NK-92 (cell line): ENCODE measurements around the gene PRKAG3.

Experiments used
- DNase-seq: peaks from one replicate; lab custom pipeline; 2025; ENCODE audit not compliant: unreplicated experiment; lab: John Stamatoyannopoulos, UW

The PRKAG3 gene

DNA sequence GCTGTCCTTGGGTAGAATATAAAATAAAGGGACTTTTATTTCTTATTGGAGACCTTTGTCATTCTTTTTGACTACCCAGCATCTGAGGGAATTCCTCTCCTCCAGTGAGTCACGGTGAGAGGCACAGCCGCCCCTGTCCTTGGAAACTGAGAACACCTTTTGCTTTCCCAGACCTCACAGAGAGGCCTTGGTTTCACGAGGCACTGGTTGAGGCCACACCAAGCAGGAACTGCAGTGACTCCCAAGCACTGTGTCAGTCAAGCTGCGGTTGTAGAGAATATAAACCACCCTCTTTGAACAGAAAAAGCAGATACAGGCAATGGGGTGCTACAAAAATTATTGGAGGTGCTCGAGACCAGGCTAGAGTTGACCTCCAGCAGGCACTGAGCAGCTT, 16.4 kb downstream of the PRKAG3 start:
- no peak for DNase-seq

- DNase-seq: no peak
Observed at GRCh38 chr2:218814540-218815243, 16.9 kb downstream of the PRKAG3 start.

GRCh38 chr2:218813771-218814460, 17.7 kb downstream of the PRKAG3 start:
- no peak for DNase-seq

- DNase-seq: no peak
Observed at GRCh38 chr2:218812861-218813260, 18.7 kb downstream of the PRKAG3 start.

- DNase-seq: no peak
Observed at GRCh38 chr2:218812096-218812815, 19.3 kb downstream of the PRKAG3 start.

GRCh38 chr2:218811382-218811781, 20.2 kb downstream of the PRKAG3 start:
- DNase-seq: no peak

GRCh38 chr2:218810256-218810655, 21.3 kb downstream of the PRKAG3 start:
- no peak for DNase-seq

GRCh38 chr2:218809515-218809914, 22.1 kb downstream of the PRKAG3 start:
- DNase-seq: no peak

DNA sequence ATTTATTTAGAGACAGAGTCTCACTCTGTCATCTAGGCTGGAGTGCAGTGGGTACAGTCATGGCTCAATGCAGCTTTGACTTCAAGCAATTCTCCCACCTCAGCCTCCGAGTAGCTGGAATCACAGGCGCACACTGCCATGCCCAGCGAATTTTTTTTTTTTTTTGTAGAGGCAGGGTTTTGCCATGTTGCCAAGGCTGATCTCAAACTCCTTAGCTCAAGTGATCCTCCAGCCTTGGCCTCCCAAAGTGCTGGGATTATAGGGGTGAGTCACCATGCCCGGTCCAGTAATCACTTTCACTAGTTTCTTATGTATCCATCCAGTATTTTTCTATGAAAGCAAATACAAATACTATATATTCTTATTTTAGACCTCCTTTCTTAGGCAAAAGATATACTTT, 24.0 kb downstream of the PRKAG3 start:
- no peak for DNase-seq

- DNase-seq: no peak
Observed at GRCh38 chr2:218806346-218806978, 25.1 kb downstream of the PRKAG3 start.

DNA sequence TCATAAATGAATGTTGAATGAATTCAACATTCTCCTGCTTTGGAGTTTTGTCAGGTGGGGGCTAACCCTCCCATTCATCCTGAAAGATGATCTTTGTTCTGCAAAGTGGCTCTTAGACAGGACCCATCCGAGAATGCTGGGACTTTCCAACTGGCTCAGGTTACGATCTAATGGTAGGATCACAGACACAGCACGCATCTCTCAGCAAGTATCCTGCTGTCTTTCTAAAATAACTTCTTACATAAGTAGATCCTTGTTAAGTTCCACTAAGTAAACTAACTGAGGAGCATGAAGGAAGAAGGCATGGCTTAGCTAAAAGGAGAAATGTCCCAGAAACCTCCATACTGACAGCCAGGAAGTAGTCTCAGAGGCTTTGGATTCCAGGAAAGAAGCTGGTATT, 26.0 kb downstream of the PRKAG3 start:
- no peak for DNase-seq

GRCh38 chr2:218804817-218805216, 26.8 kb downstream of the PRKAG3 start:
- DNase-seq: no peak

- no peak for DNase-seq
Observed at GRCh38 chr2:218802386-218802994, 29.1 kb downstream of the PRKAG3 start.

GRCh38 chr2:218799990-218800389, 31.6 kb downstream of the PRKAG3 start:
- DNase-seq: no peak

- DNase-seq: no peak
Observed at GRCh38 chr2:218798767-218799504, 32.7 kb downstream of the PRKAG3 start.

DNA sequence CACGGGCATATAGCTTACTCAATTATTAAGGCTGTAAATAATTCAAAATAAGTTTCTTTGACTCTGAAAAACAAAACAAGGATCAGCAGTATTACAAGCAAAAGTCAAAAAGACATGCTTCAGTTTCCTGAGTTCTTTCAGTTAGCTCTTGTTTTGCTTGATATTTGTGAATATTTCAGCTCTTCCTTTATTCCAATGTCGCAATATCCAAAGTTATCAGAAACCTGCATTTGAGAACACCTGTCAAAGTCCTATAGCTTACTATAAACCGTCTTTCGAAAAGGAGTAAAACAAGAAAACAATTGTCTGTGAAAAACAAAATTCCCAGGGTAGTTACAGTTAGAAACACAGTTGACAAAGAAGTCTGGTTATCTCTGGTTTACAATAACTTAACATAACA, 34.9 kb downstream of the PRKAG3 start:
- DNase-seq: no peak

DNA sequence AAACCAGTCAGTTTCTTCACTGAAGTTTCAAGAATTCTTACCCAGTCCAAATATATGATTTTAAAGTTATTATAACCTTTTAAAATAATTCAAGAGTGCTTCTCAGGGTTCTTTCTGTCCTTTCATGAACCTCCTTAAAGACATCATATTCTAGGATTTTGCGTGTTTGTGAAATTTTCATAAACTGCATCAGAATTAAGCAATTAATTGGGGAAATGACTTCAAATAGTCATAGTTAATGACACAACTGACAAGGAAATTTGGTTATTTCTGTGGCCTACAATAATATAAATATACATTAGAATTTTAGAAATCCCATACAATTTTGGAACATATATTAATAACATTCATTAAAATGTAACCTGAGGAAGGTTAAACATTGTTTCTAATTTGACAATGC, 39.2 kb downstream of the PRKAG3 start:
- DNase-seq: no peak

GRCh38 chr2:218788529-218789255, 42.9 kb downstream of the PRKAG3 start:
- no peak for DNase-seq

DNA sequence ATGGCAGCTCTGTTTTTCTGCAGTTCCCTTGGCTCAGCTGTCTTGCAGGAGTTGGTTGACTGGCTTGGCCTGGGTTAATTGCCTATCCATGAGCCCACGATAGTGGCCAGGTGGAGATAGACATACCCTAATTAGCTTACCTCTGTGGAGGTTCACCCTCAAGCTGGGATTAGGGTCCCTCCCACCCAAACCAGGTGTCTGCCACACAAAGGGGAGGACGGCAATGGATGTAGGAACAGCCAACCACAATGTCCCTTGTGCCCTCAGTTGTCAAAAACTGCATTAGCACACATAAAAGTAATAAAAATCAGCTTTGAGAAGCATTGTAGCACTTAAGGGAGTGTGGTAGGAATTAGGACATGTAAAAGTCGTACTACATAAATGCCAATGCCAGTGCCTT, 45.5 kb downstream of the PRKAG3 start:
- DNase-seq: no peak

DNA sequence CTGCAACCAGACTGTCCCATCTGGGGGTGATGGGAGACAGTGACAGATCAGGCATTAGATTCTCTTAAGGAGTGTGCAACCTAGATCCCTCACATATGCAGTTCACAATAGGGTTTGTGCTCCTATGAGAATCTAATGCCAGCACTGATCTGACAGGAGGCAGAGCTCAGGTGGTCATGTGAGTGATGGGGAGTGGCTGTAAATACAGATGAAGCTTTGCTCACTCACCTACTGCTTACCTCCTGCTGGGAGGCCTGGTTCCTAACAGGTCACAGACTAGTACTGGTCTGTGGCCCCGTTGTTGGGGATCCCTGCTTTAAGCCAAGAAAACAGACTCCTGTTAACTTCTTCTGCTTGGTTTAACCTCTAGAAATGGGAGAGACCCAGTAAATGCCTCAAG, 46.5 kb downstream of the PRKAG3 start:
- DNase-seq: no peak
